NOMO-1 (cell line): ENCODE measurements around the gene LMO1.

Experiments
- DNase-seq, 2 experiments: peaks; one replicate each; lab custom pipeline; 2025; ENCODE audit not compliant: unreplicated experiment in 2 of 2; lab: John Stamatoyannopoulos, UW

LMO1 gene

GRCh38 chr11:8266246-8267241 is 2.9 kb upstream of the LMO1 start:
- no peak for DNase-seq

GRCh38 chr11:8265681-8266241 is 2.1 kb upstream of the LMO1 start:
- DNase-seq: no peak

- DNase-seq: no peak
These were observed 439 bp downstream of the LMO1 start for GRCh38 chr11:8263109-8263768.

- peak in 1 of 2 experiments; percentile 28 for DNase-seq
These were observed 1.0 kb downstream of the LMO1 start for GRCh38 chr11:8262552-8263108.

DNA sequence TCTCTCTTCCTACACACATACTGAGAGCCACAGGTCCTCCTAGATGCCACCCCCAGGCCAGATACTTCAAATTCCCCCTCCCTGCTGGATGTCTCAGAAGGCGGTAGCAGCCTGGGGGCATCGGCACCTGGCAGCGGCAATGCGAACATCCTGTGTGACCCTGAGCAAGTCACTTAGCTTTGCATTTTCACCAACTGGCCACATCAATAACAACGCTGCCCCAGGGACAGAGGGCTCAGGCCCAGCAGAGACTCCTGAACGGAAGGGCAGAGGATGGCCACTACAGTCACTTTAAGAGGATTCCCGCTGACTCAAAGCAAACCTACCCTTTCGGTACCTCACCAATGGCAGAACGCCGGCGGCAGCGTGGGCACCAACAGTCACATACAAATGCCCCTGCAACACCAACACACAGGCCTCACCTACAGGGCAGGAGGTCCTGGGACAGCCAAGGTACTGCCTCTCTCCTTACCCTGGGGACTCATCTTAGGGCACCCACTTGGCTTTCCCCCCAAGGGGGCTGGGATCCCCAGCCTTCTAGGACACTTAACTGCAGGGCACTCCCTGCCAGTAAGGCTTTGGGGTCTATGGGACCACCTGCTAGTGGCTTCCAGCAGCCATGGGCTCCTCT is 1.6 kb downstream of the LMO1 start:
- no peak for DNase-seq

- no peak for DNase-seq
These were observed 2.4 kb downstream of the LMO1 start for GRCh38 chr11:8261291-8261690.

DNA sequence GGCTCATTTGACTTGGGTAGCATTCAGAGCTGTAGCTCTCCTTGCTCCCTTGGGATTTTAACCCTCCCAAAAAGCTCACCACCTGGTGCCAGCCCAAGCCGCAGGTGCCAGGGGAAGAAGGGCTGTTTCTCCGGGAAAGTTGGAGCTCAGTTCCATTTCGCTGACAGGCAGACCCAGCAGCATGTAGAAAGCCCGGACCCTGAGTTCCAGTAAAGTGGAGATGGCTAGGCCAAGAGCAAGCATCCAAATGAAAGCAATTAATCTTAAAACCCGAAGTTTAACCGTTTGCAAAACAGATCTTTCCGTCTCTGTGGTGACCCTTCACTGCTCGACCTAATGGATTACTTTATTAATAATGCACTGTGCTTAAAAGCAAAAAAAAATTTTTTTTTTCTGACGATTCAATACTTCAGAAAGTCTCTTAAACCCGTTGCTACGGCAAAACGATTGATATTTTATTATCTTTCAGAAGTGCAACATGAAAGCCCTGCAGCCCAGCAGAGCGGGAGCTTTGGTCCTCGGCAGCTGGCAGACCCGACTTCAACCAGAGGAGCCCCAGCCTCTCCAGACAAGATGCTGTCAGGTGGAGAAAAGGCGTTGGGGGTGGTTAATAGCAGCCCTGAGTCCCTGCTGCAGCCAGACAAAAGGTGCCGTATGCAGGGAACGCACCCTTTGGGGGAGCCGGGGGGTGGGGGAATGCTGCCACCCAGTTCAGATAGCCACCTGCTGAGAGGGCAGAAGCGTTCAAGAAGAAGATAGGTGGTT is 3.3 kb downstream of the LMO1 start:
- no peak for DNase-seq

- DNase-seq: peak; percentile 36 to 39
These were observed 4.2 kb downstream of the LMO1 start for GRCh38 chr11:8259306-8259959.

DNA sequence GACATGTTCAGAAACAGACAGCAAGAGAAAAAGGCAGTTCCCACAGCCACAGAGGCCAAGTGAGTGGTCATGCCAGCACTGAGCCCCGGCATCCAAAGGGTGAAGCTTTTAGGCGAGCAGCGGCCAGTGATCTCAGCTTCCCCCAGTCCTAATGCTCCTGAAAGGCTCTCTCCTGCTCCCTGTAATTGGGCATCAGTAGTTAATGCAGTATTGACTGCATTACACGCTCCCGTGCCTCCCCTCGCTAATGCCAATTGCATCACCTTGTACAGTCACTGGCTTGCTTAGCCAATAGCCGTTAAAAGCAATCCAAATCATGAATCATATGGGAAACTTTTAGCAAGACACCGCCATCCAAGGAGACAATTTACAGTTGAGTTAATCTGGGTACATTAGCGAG is 4.9 kb downstream of the LMO1 start:
- DNase-seq: peak; percentile 65 to 87

DNA sequence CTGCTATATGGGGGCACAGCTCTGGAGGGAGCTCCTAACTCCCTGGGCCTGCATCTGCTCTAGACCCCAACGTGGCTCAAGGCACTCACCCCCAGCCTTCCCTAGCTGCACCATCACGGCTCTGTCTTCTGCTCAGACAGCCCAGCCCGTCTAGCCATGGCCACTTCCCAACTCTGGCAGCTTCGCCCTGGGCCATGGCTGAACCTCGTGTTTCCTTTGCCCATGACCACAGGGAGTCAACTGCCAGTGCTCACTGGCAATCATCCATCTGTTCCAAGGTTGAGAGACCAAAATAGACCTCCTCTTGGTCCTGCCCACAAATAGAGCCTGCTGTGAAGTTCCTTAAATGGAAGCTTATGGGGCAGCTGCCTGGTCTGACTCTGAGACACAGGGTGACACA is 5.4 kb downstream of the LMO1 start:
- no peak for DNase-seq

- no peak for DNase-seq
These were observed 6.5 kb downstream of the LMO1 start for GRCh38 chr11:8257003-8257664.

GRCh38 chr11:8256271-8257002 is 7.2 kb downstream of the LMO1 start:
- no peak for DNase-seq

- DNase-seq: no peak
These were observed 10.1 kb downstream of the LMO1 start for GRCh38 chr11:8253566-8253965.

- no peak for DNase-seq
These were observed 10.7 kb downstream of the LMO1 start for GRCh38 chr11:8252946-8253345.

DNA sequence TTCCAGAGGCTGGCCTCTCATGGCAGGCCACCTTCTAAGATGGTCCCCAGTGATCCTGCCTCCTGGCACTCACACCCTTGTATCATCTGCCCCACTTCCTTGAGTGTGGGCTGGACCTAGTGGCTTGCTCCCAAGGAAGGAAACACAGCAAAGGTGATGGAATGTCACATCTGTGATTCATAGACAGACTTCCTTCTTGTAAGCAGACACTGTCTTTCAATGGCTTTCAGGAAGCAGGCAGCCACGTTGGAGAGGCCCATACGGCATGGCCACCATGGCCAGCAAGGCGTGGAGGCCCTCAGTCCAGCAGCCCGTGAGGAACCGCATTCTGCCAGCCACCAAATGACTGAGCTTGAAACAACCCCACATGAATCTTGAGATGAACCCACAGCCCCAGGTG is 11.3 kb downstream of the LMO1 start:
- no peak for DNase-seq

- no peak for DNase-seq
These were observed 11.9 kb downstream of the LMO1 start for GRCh38 chr11:8251616-8252295.

DNA sequence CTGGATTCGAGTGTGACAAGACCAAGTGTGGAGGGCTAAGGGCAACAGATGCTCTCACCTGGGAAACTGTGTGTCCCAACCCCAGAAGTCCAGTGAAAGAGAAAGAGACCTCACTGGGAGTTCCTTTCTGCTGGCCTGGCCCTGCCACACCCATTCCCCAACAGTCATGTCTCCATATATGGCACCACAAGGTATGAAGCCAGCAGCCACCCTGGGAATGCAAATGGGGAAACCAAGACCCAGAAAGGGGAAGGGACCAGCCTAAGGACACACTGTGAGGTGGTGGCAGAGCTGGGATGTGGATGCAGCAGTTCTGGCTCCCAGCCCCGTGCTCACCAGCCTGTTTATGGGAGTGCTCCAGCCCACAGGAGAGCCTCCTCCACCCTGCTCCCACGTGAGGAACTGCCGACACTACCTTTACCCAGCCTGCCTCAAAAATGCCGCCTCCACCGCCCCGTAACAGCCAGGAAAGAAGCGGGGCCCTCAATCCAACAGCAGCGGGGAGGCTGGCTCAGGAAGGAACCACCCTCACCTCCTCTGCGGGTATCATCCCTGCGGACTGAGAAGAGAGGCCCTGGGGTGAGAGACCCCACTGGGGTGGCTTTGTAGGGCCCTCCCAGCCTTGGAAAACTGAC is 12.6 kb downstream of the LMO1 start:
- DNase-seq: no peak
